Fibroblast of lung (primary cell): ENCODE data around the gene LGALS1. TPM values are rescaled to one million over a fixed set of nuclear protein-coding genes. Genes with fewer than 3 reads are reported as not detected.

ENCODE experiments used
- DNase-seq, 2 donors: peaks; one replicate each; pipeline versions ENCODE4 v3.0.0 to v3.0.0-alpha.2; 2010; ENCODE audit warnings: low read depth in 2 of 2
- H2AFZ ChIP-seq: 2 replicates; pipeline ENCODE4 v1.5.1; 2012; ENCODE audit warnings: low read length, control low read depth, inconsistent platforms
- H3K27ac ChIP-seq: 2 replicates; pipeline ENCODE4 v1.5.1; 2011; ENCODE audit warnings: low read length, control low read depth; ENCODE audit not compliant: insufficient read depth
- H3K27me3 ChIP-seq: 2 replicates; pipeline ENCODE4 v1.5.1; 2011; ENCODE audit warnings: mild to moderate bottlenecking, low read length; ENCODE audit not compliant: control insufficient read depth, insufficient read depth
- H3K36me3 ChIP-seq: 2 replicates; pipeline ENCODE4 v1.5.1; 2011; ENCODE audit warnings: low read length; ENCODE audit not compliant: control insufficient read depth, insufficient read depth
- H3K4me1 ChIP-seq: 2 replicates; pipeline ENCODE4 v1.5.1; 2011; ENCODE audit warnings: low read length; ENCODE audit not compliant: control insufficient read depth, insufficient read depth; ENCODE audit errors: extremely low read depth
- H3K4me2 ChIP-seq: 2 replicates; pipeline ENCODE4 v1.5.1; 2011; ENCODE audit warnings: low read length, control low read depth; ENCODE audit not compliant: insufficient read depth; ENCODE audit errors: extremely low read depth
- H3K4me3 ChIP-seq, 4 experiments: fragments of 200-600 bp in 1 of 4; sonication (generic) in 1 of 4; replicated peaks in 1 of 4; 2 replicates each; pipeline ENCODE4 v1.5.1; 2011 to 2016; ENCODE audit warnings: low read length in 4 of 4, low read depth in 3 of 4, mild to moderate bottlenecking in 3 of 4, control low read depth in 2 of 4, inconsistent platforms in 1 of 4, mixed read lengths in 1 of 4; ENCODE audit not compliant: insufficient read depth in 1 of 4; ENCODE audit errors: control extremely low read depth in 1 of 4
- H3K79me2 ChIP-seq: 2 replicates; pipeline ENCODE4 v1.5.1; 2012; ENCODE audit warnings: mild to moderate bottlenecking, low read length, inconsistent platforms; ENCODE audit not compliant: control insufficient read depth, insufficient read depth
- H3K9ac ChIP-seq: 2 replicates; pipeline ENCODE4 v1.5.1; 2011; ENCODE audit warnings: mild to moderate bottlenecking, low read length, control low read depth; ENCODE audit not compliant: insufficient read depth
- H3K9me3 ChIP-seq: 2 replicates; pipeline ENCODE4 v1.5.1; 2012; ENCODE audit warnings: low read depth, low read length; ENCODE audit not compliant: control insufficient read depth, insufficient read depth
- H4K20me1 ChIP-seq: 2 replicates; pipeline ENCODE4 v1.5.1; 2011; ENCODE audit warnings: low read length; ENCODE audit not compliant: control insufficient read depth, insufficient read depth; ENCODE audit errors: extremely low read depth
- CTCF ChIP-seq, 2 donors: IDR thresholded peaks in 1 of 2; conservative IDR thresholded peaks in 1 of 2; 1 replicate in 1 of 2; 2 replicates in 1 of 2; pipeline ENCODE4 v1.5.1; 2011 to 2012; ENCODE audit warnings: low read length in 2 of 2, control low read depth in 1 of 2, inconsistent platforms in 1 of 2, low read depth in 1 of 2, mild to moderate bottlenecking in 1 of 2
- EZH2 ChIP-seq: IDR thresholded peaks from 2 replicates; pipeline ENCODE4 v1.5.1; 2012; ENCODE audit warnings: low read length, control low read depth, mild to moderate bottlenecking; ENCODE audit errors: missing control alignments
- polyA plus RNA-seq, 2 donors: library from polyadenylated mRNA; depleted of rRNA in 1 of 2; stranded (reverse) in 1 of 2; unstranded in 1 of 2; fragments of >200 nt; gene quantifications; 2 replicates each; pipeline ENCODE4 v1.2.1, GENCODE V29; 2011 to 2012; ENCODE audit warnings: missing spikeins in 1 of 2
- total RNA-seq: library from RNA; depleted of rRNA; stranded (reverse); fragments of >200 nt; gene quantifications from 2 replicates; pipeline ENCODE4 v1.2.1, GENCODE V29; 2014

Gene LGALS1
- total and polyA plus RNA-seq, 2 donors (not counting 1 experiment from before 2014, with no cell fraction given) = 5,090 to 11,230 TPM

- H3K27me3 ChIP-seq = no peaks in the 10 kb centered on the region
- no peaks in the 10 kb centered on the region for H3K79me2 ChIP-seq
- DNase-seq = no peak
- H3K9me3 ChIP-seq = no peaks in the 10 kb centered on the region
- TF ChIP-seq CTCF (conservative IDR thresholded peaks at IDR 0.05 in 1 of 2, IDR thresholded peaks at IDR 0.05 in 1 of 2; ENCODE audit: low read depth in 1 of 2, low read length in 2 of 2) (no peak), EZH2 (no peak)
- H4K20me1 ChIP-seq = no peaks in the 10 kb centered on the region
- no peak overlapping the region for H3K9ac ChIP-seq
- no peak overlapping the region for H3K4me2 ChIP-seq
- no peak overlapping the region for H3K4me3 ChIP-seq
- H3K4me1 ChIP-seq = no peaks in the 10 kb centered on the region
- no peaks in the 10 kb centered on the region for H3K36me3 ChIP-seq
- H3K27ac ChIP-seq = no peak overlapping the region
- H2AFZ ChIP-seq = no peak overlapping the region
Observed at GRCh38 chr22:37703906-37704305, 28.5 kb downstream of the LGALS1 start.

GRCh38 chr22:37704645-37705044 lies 29.2 kb downstream of the LGALS1 start:
- Histone ChIP-seq H3K4me2 (no peak overlapping the region), H3K9me3 (no peaks in the 10 kb centered on the region), H2AFZ (no peak overlapping the region), H3K36me3 (no peaks in the 10 kb centered on the region), H4K20me1 (no peaks in the 10 kb centered on the region), H3K79me2 (no peaks in the 10 kb centered on the region), H3K4me1 (no peaks in the 10 kb centered on the region), H3K27ac (no peak overlapping the region), H3K9ac (no peak overlapping the region), H3K4me3 (no peak overlapping the region), H3K27me3 (no peaks in the 10 kb centered on the region)
- DNase-seq = no peak
- TF ChIP-seq EZH2 (no peak), CTCF (conservative IDR thresholded peaks at IDR 0.05 in 1 of 2, IDR thresholded peaks at IDR 0.05 in 1 of 2; ENCODE audit: low read depth in 1 of 2, low read length in 2 of 2) (no peak)

- Histone ChIP-seq H3K4me1 (no peaks in the 10 kb centered on the region), H3K36me3 (no peaks in the 10 kb centered on the region), H4K20me1 (no peaks in the 10 kb centered on the region), H3K9ac (no peak overlapping the region), H2AFZ (no peak overlapping the region), H3K4me3 (no peak overlapping the region), H3K27ac (no peak overlapping the region), H3K4me2 (no peak overlapping the region), H3K9me3 (no peaks in the 10 kb centered on the region), H3K27me3 (no peaks in the 10 kb centered on the region), H3K79me2 (no peaks in the 10 kb centered on the region)
- DNase-seq = no peak
- TF ChIP-seq EZH2 (no peak), CTCF (conservative IDR thresholded peaks at IDR 0.05 in 1 of 2, IDR thresholded peaks at IDR 0.05 in 1 of 2; ENCODE audit: low read depth in 1 of 2, low read length in 2 of 2) (no peak)
Observed at GRCh38 chr22:37705205-37705604, 29.8 kb downstream of the LGALS1 start.
